Tibial artery (tissue), 4 donors: ENCODE data around the gene POLR2J.

Experiments
- DNase-seq, 2 donors: peaks; one replicate each; pipeline ENCODE4 v3.0.0-alpha.2; 2019
- H3K27ac ChIP-seq, 2 donors: fragments of 200-600 bp; sonication (generic) in 1 of 2; 1 replicate in 1 of 2; 2 replicates in 1 of 2; pipeline ENCODE4 v1.5.1; 2018 to 2019; ENCODE audit warnings: mild to moderate bottlenecking in 1 of 2
- H3K27me3 ChIP-seq, 2 donors: fragments of 200-600 bp; sonication (generic) in 1 of 2; one replicate each; pipeline versions ENCODE4 v1.5.1 to v1.6.0; 2016 to 2019
- H3K36me3 ChIP-seq, 3 donors: fragments of 200-600 bp; sonication (generic) in 2 of 3; one replicate each; pipeline ENCODE4 v1.5.1; 2016 to 2019; ENCODE audit warnings: mild to moderate bottlenecking in 2 of 3
- H3K4me1 ChIP-seq, 4 donors: fragments of 200-600 bp; sonication (generic) in 2 of 4; 1 replicate in 3 of 4; 2 replicates in 1 of 4; pipeline ENCODE4 v1.5.1; 2016 to 2019
- H3K4me3 ChIP-seq, 2 donors: fragments of 200-600 bp; sonication (generic) in 1 of 2; 1 replicate in 1 of 2; 2 replicates in 1 of 2; pipeline ENCODE4 v1.5.1; 2018 to 2019; ENCODE audit warnings: mild to moderate bottlenecking in 2 of 2
- H3K9me3 ChIP-seq, 3 donors: fragments of 200-600 bp; sonication (generic) in 1 of 3; one replicate each; pipeline ENCODE4 v1.5.1; 2016 to 2019
- CTCF ChIP-seq, 2 experiments: fragments of 200-600 bp in 1 of 2; fragments of 450-650 bp in 1 of 2; IDR thresholded peaks; one replicate each; pipeline ENCODE4 v1.5.1; 2017 to 2019; ENCODE audit warnings: antibody characterized with exemption in 2 of 2, mild to moderate bottlenecking in 1 of 2, moderate library complexity in 1 of 2
- intact Hi-C: fragments of 100-400 bp; cut with DNase I; formaldehyde crosslinking; loops from one replicate; pipeline ENCODE4 v1.15.0; 2023; ENCODE audit warnings: low total_unique reads

Gene POLR2J

DNA sequence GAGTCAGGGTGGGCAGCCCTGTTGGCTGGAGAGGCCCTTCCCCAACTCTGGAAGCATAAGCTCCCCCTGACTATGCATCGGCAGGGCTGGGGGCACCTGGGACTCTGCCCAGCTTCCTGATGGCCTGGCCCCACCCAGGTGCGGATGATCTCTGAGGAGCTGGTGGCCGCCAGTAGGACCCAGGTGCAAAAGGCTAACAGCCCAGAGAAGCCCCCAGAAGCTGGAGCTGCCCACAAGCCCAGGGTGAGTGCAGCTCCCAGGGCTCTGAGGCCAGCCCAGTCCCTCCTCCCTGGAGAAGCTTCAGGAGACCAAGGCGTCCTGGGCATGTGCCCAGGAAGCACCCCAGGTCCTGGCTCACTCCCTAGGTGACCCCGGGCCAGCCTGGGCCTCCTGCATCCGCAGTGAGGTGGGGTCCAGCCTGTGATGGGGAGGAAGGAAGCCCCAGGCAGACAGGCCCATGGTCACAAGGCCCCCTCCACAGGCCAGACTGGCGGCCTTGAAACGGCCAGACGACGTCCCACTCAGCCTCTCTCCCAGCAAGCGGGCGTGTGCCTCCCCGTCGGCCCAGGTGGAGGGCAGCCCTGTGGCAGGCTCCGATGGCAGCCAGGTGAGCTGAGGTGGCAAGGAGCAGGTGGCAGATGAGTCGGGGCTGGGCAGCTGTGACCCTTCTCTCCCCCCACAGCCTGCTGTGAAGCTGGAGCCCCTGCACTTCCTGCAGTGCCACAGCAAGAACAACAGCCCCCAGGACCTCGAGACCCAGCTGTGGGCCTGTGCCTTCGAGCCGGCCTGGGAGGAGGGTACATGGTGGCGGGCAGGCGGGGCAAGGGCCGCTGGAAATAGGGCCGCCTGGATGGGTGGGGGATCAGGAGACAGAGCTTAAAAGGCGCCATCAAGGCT lies 10.9 kb downstream of the POLR2J start:
- no peak for TF ChIP-seq CTCF (IDR thresholded peaks at IDR 0.05)
- H3K4me1 ChIP-seq = peaks cover 0 to 31% (median 21%) of the 10 kb centered on the region in 4 donors
- intact Hi-C loops = no loop called here
- no peak overlapping the region for H3K4me3 ChIP-seq
- peak in 1 of 2 donors; percentile 59 for DNase-seq
- H3K36me3 ChIP-seq = peaks cover 0 to 50% (median 17%) of the 10 kb centered on the region in 3 donors
- H3K27me3 ChIP-seq = no peaks in the 10 kb centered on the region
- no peaks in the 10 kb centered on the region for H3K9me3 ChIP-seq
- no peak overlapping the region for H3K27ac ChIP-seq

DNA sequence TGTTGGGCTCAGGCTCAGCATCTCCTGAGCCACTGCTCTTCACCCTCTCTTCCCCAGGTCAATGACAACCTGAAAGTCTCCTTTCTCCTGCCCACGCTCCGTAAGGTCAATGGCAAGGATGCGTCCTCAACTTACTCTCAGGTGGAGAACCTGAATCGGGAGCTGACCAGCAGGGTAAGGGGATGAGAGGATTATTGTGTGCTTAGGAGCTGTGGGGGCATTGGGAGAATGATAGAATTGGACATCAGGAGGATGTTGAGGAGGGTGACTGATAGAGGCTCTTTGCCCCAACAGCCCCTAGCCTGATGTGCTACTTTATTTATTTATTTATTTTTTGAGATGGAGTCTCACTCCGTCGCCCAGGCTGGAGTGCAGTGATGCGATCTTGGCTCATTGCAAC lies 12.6 kb downstream of the POLR2J start:
- H3K27me3 ChIP-seq = no peaks in the 10 kb centered on the region
- no peak for DNase-seq
- peak overlapping the region; percentile 85 to 97 for H3K4me3 ChIP-seq
- intact Hi-C loops = no loop called here
- H3K9me3 ChIP-seq = no peaks in the 10 kb centered on the region
- H3K36me3 ChIP-seq = peaks cover 0 to 34% (median 8%) of the 10 kb centered on the region in 3 donors
- TF ChIP-seq CTCF (IDR thresholded peaks at IDR 0.05) = no peak
- H3K4me1 ChIP-seq = peaks cover 0 to 31% (median 24%) of the 10 kb centered on the region in 4 donors
- H3K27ac ChIP-seq = no peak overlapping the region

DNA sequence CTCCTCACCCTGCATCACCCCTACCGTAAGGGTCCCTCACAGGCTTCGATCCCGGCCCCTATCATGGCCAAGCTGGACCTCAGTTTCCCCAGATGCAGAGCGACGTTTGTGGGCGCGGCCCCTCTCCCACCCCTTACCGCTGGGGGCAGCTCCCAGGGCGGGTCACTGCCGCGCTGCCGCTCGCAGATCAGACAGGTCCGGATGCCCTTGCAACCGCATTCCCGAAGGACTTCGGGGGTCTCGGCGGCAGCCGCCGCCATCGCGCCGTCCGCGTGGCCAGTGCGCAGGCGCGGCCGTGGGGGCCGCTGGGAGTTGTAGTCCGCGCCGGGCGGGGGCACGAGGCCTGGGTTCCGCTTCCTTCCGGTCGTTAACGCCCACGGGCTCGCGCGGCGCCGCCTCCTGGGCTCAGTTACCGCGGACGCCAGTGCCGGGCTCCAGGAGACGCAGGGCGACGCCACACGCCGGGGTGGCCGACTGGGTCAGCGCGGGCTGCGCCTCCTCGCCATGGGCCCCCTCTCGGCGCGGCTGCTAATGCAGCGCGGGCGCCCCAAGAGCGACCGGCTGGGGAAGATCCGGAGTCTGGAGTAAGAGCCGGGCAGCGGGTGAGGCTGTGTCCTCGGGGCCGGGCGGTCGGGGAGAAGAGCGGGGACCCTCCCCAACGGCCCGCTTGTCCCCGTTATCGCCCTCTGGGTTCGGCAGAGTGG lies 14.0 kb downstream of the POLR2J start, which contains the start of the genes ALKBH4 and LRWD1:
Gene ALKBH4 (minus strand): TSS at position 287 of the 704 bp plus-strand sequence. CDS start 27 bp downstream, at position 260.
Gene LRWD1 (plus strand): TSS at position 408 of the 704 bp plus-strand sequence. CDS start 97 bp downstream, at position 505.
- no peak for TF ChIP-seq CTCF (IDR thresholded peaks at IDR 0.05)
- peaks cover 0 to 31% (median 24%) of the 10 kb centered on the region in 4 donors for H3K4me1 ChIP-seq
- H3K27me3 ChIP-seq = no peaks in the 10 kb centered on the region
- peak within 1 kb of the TSS; percentile 85 to 97 for H3K4me3 ChIP-seq
- H3K36me3 ChIP-seq = peaks cover 0 to 22% (median 4%) of the 10 kb centered on the region in 3 donors
- no peaks in the 10 kb centered on the region for H3K9me3 ChIP-seq
- intact Hi-C loops = no loop called here
- H3K27ac ChIP-seq = peak within 1 kb of the TSS; percentile 77 to 85
- peak; percentile 92 to 96 for DNase-seq

DNA sequence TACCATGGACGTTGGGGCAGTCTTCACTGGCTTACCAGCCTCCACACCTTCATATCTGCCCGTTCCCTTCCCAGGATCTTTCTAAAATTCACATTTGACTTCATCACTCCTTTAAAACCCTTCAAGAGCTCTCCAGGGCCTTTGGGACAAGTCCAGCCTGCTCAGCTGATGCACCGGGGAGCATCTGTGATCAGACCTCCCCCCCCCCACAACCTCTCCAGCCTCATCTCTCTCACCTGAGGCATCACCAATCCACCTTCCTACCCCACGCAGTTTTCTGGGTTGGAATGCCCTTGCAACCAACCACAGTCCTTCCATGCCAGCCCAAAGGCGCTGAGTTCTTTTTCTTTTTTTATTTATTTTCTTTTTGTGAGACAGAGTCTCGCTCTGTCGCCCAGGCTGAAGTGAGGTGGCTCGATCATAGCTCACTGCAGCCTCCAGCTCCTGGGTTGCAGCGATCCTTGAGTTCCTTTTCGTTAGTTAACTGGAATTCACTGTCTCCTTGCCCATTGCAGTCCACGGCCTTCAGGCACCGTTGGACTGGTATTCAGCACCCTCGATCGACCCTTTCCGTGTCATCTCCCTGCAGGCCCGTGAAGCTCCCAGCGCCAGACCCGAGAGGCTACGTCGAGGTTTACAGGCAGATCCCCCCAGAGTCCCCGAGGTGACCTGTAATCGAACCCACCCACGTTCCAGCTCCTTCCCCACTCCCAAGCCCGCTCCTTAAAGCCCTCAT lies 14.7 kb downstream of the POLR2J start:
- intact Hi-C loops = no loop called here
- DNase-seq = no peak
- no peak for TF ChIP-seq CTCF (IDR thresholded peaks at IDR 0.05)

DNA sequence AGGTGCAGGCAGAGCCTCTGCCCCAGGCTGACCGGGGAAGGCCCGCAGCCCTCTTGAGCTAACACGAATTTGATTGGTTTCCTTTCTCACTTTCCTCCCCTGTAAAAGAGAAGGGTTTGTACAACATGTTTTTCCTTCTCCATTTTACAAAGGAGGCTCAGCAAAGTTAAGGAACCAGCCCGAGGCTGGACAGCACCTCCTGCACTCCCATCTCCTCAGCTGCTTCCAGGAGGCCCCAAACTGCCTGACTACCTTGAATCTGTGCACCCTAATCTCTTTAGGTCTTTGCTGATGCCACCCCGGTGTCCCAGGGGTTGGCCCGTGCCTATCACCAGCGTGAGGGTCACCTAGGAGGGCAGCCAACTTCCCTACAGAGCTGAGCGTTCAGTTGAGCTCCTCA lies 18.3 kb downstream of the POLR2J start:
- H3K4me1 ChIP-seq = peaks cover 0 to 22% (median 12%) of the 10 kb centered on the region in 4 donors
- TF ChIP-seq CTCF (IDR thresholded peaks at IDR 0.05) = no peak
- H3K9me3 ChIP-seq = no peaks in the 10 kb centered on the region
- DNase-seq = no peak
- no peak overlapping the region for H3K4me3 ChIP-seq
- no peaks in the 10 kb centered on the region for H3K27me3 ChIP-seq
- intact Hi-C loops = no loop called here
- H3K27ac ChIP-seq = no peak overlapping the region
- peaks cover 34 to 44% (median 37%) of the 10 kb centered on the region in 3 donors for H3K36me3 ChIP-seq

More for the DNA sequence above, 14.7 kb downstream of the POLR2J start:
- H3K27ac ChIP-seq = peak overlapping the region; percentile 77 to 85
- peaks cover 0 to 31% (median 24%) of the 10 kb centered on the region in 4 donors for H3K4me1 ChIP-seq
- H3K27me3 ChIP-seq = no peaks in the 10 kb centered on the region
- peaks cover 5 to 22% (median 9%) of the 10 kb centered on the region in 3 donors for H3K36me3 ChIP-seq
- no peaks in the 10 kb centered on the region for H3K9me3 ChIP-seq
- H3K4me3 ChIP-seq = peak overlapping the region; percentile 85 to 97
